ENCODE results near the gene SPIN1. TPM values are rescaled to one million over a fixed set of nuclear protein-coding genes. Genes with fewer than 3 reads are reported as not detected.

The SPIN1 gene
- total and polyA plus RNA-seq, 2 donors (not counting 1 experiment from before 2014, with no cell fraction given) = 9.9 to 24.9 TPM

- Histone ChIP-seq H3K9me3 (ENCODE audit: control extremely low read depth in 1 of 3, control insufficient read depth in 2 of 3, insufficient read depth in 1 of 3, low read length in 2 of 3) (peaks cover 0 to 4% (median 0%) of the 10 kb centered on the region in 3 donors), H3K79me2 (ENCODE audit: control insufficient read depth, insufficient read depth, low read length) (no peaks in the 10 kb centered on the region), H3K36me3 (replicated peaks in 1 of 2; ENCODE audit: control extremely low read depth in 1 of 2, control insufficient read depth in 1 of 2, extremely low read depth in 1 of 2, insufficient read depth in 2 of 2, low read length in 1 of 2) (no peaks in the 10 kb centered on the region), H3K4me1 (ENCODE audit: control insufficient read depth in 2 of 2, insufficient read depth in 2 of 2, low read length in 2 of 2) (no peaks in the 10 kb centered on the region), H3K27ac (ENCODE audit: low read length in 2 of 2) (no peak overlapping the region), H4K20me1 (ENCODE audit: control insufficient read depth, insufficient read depth, low read length, poor library complexity, severe bottlenecking) (no peaks in the 10 kb centered on the region), H3K9ac (ENCODE audit: low read length) (no peak overlapping the region), H2AFZ (ENCODE audit: insufficient read depth, low read depth, low read length, poor library complexity, severe bottlenecking) (no peak overlapping the region), H3K4me2 (replicated peaks; ENCODE audit: low read depth, low read length, poor library complexity, severe bottlenecking) (no peak overlapping the region), H3K4me3 (ENCODE audit: control extremely low read depth in 1 of 5, extremely low read depth in 1 of 5, insufficient read depth in 1 of 5, low read depth in 2 of 5, low read length in 4 of 5) (no peak overlapping the region), H3K27me3 (replicated peaks in 1 of 4; ENCODE audit: control extremely low read depth in 1 of 4, control insufficient read depth in 3 of 4, insufficient read depth in 4 of 4, low read length in 3 of 4) (no peaks in the 10 kb centered on the region)
- CTCF ChIA-PET = no interaction called here
- Mint-ChIP-seq H3K27me3 (no peaks in the 10 kb centered on the region), H3K27ac (no peak overlapping the region), H3K9me3 (ENCODE audit: insufficient read depth) (no peaks in the 10 kb centered on the region), H3K4me3 (no peak overlapping the region), H3K4me1 (no peaks in the 10 kb centered on the region)
- POLR2A ChIA-PET = no interaction called here
- TF ChIP-seq, protein P1, sequence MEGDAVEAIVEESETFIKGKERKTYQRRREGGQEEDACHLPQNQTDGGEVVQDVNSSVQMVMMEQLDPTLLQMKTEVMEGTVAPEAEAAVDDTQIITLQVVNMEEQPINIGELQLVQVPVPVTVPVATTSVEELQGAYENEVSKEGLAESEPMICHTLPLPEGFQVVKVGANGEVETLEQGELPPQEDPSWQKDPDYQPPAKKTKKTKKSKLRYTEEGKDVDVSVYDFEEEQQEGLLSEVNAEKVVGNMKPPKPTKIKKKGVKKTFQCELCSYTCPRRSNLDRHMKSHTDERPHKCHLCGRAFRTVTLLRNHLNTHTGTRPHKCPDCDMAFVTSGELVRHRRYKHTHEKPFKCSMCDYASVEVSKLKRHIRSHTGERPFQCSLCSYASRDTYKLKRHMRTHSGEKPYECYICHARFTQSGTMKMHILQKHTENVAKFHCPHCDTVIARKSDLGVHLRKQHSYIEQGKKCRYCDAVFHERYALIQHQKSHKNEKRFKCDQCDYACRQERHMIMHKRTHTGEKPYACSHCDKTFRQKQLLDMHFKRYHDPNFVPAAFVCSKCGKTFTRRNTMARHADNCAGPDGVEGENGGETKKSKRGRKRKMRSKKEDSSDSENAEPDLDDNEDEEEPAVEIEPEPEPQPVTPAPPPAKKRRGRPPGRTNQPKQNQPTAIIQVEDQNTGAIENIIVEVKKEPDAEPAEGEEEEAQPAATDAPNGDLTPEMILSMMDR (IDR thresholded peaks at IDR 0.05) = no peak
- no peak for TF ChIP-seq EZH2 (IDR thresholded peaks at IDR 0.05; ENCODE audit: borderline replicate concordance, insufficient read depth, low read depth, low read length, poor library complexity, severe bottlenecking)
- ATAC-seq (ENCODE audit: low read depth) (no peak), DNase-seq (no peak)
- no CpG with 5 or more reads among the region's 5 CpGs for WGBS (ENCODE audit: insufficient coverage)
- intact Hi-C loops (cut with micrococcal nuclease) = no loop called here
These were observed 112.8 kb downstream of the SPIN1 start for GRCh38 chr9:88501086-88501485.

GRCh38 chr9:88502552-88503034, 114.3 kb downstream of the SPIN1 start:
- Histone ChIP-seq H3K4me1 (ENCODE audit: control insufficient read depth in 2 of 2, insufficient read depth in 2 of 2, low read length in 2 of 2) (no peaks in the 10 kb centered on the region), H4K20me1 (ENCODE audit: control insufficient read depth, insufficient read depth, low read length, poor library complexity, severe bottlenecking) (no peaks in the 10 kb centered on the region), H3K4me2 (replicated peaks; ENCODE audit: low read depth, low read length, poor library complexity, severe bottlenecking) (no peak overlapping the region), H3K9ac (ENCODE audit: low read length) (no peak overlapping the region), H3K4me3 (ENCODE audit: control extremely low read depth in 1 of 5, extremely low read depth in 1 of 5, insufficient read depth in 1 of 5, low read depth in 2 of 5, low read length in 4 of 5) (no peak overlapping the region), H3K79me2 (ENCODE audit: control insufficient read depth, insufficient read depth, low read length) (no peaks in the 10 kb centered on the region), H3K27ac (ENCODE audit: low read length in 2 of 2) (no peak overlapping the region), H2AFZ (ENCODE audit: insufficient read depth, low read depth, low read length, poor library complexity, severe bottlenecking) (no peak overlapping the region), H3K36me3 (replicated peaks in 1 of 2; ENCODE audit: control extremely low read depth in 1 of 2, control insufficient read depth in 1 of 2, extremely low read depth in 1 of 2, insufficient read depth in 2 of 2, low read length in 1 of 2) (no peaks in the 10 kb centered on the region), H3K27me3 (replicated peaks in 1 of 4; ENCODE audit: control extremely low read depth in 1 of 4, control insufficient read depth in 3 of 4, insufficient read depth in 4 of 4, low read length in 3 of 4) (no peaks in the 10 kb centered on the region), H3K9me3 (ENCODE audit: control extremely low read depth in 1 of 3, control insufficient read depth in 2 of 3, insufficient read depth in 1 of 3, low read length in 2 of 3) (peaks cover 0 to 4% (median 0%) of the 10 kb centered on the region in 3 donors)
- intact Hi-C loops (cut with micrococcal nuclease) = no loop called here
- DNase-seq = no peak
- no peak for ATAC-seq (ENCODE audit: low read depth)
- Mint-ChIP-seq H3K4me1 (no peaks in the 10 kb centered on the region), H3K27me3 (no peaks in the 10 kb centered on the region), H3K4me3 (no peak overlapping the region), H3K27ac (no peak overlapping the region), H3K9me3 (ENCODE audit: insufficient read depth) (no peaks in the 10 kb centered on the region)
- TF ChIP-seq EZH2 (IDR thresholded peaks at IDR 0.05; ENCODE audit: borderline replicate concordance, insufficient read depth, low read depth, low read length, poor library complexity, severe bottlenecking) = no peak
- TF ChIP-seq, protein P1 (IDR thresholded peaks at IDR 0.05) = no peak
- ChIA-PET CTCF (no interaction called here), POLR2A (no interaction called here)
- 90% methylated on average over 12 of the region's 12 CpGs for WGBS (ENCODE audit: insufficient coverage)

All from B cell (primary cell).